ENCODE results near the gene RAPGEF5.

- TF ChIP-seq POLR2AphosphoS5 (IDR thresholded peaks at IDR 0.05; ENCODE audit: insufficient read depth, low read depth, low read length), result no peak
- no peak for TF ChIP-seq CTCF (IDR thresholded peaks at IDR 0.05; ENCODE audit: extremely low read depth in 1 of 2, insufficient read depth in 1 of 2, low read depth in 1 of 2, low read length in 2 of 2)
- no peak for TF ChIP-seq POLR2A (IDR thresholded peaks at IDR 0.05; ENCODE audit: low read depth, low read length)
- TF ChIP-seq EZH2 (IDR thresholded peaks at IDR 0.05; ENCODE audit: borderline replicate concordance, low read depth, low read length, severe bottlenecking), result no peak
- TF ChIP-seq, protein P1, sequence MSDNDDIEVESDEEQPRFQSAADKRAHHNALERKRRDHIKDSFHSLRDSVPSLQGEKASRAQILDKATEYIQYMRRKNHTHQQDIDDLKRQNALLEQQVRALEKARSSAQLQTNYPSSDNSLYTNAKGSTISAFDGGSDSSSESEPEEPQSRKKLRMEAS (IDR thresholded peaks at IDR 0.05; ENCODE audit: insufficient read depth, insufficient read length), result no peak
- TF ChIP-seq FOS (IDR thresholded peaks at IDR 0.05; ENCODE audit: borderline replicate concordance, insufficient read depth, low read length), result no peak
- TF ChIP-seq GATA2 (IDR thresholded peaks at IDR 0.05; ENCODE audit: insufficient read depth, insufficient read length, low read depth, low read length), result no peak
- TF ChIP-seq MYC (IDR thresholded peaks at IDR 0.05; ENCODE audit: low read depth, low read length), result no peak
- TF ChIP-seq JUN (IDR thresholded peaks at IDR 0.05; ENCODE audit: borderline replicate concordance, insufficient read depth, insufficient read length, low read depth), result no peak
These were observed 156.7 kb downstream of the RAPGEF5 start for GRCh38 chr7:22200238-22200637.

Data from endothelial cell of umbilical vein (primary cell).